DND-41 (cell line): ENCODE measurements around the gene SERTAD4.

Experiments used
- ATAC-seq: fragments of 200-7000 bp; cut with Tn5 transposase; 3 replicates; pipeline ENCODE4 v1.9.1; 2021; ENCODE audit warnings: low read depth; ENCODE audit not compliant: insufficient read depth
- DNase-seq: peaks from one replicate; pipeline ENCODE4 v3.0.0-alpha.2; 2020
- H2AFZ ChIP-seq: 2 replicates; pipeline ENCODE4 v1.6.0; 2012; ENCODE audit warnings: low read depth, low read length
- H3K27ac ChIP-seq: 2 replicates; pipeline ENCODE4 v1.5.1; 2012; ENCODE audit warnings: low read length, inconsistent platforms
- H3K27me3 ChIP-seq: fragments of 200-600 bp; sonication (generic); 2 replicates; pipeline ENCODE4 v1.6.0; 2012; ENCODE audit warnings: low read length, mild to moderate bottlenecking, inconsistent platforms; ENCODE audit not compliant: insufficient read depth, poor library complexity
- H3K36me3 ChIP-seq: 2 replicates; pipeline ENCODE4 v1.5.1; 2012; ENCODE audit warnings: low read length, inconsistent platforms; ENCODE audit not compliant: insufficient read depth
- H3K4me1 ChIP-seq: 2 replicates; pipeline ENCODE4 v1.5.1; 2012; ENCODE audit warnings: mild to moderate bottlenecking, low read length; ENCODE audit not compliant: insufficient read depth
- H3K4me2 ChIP-seq: 2 replicates; pipeline ENCODE4 v1.6.0; 2012; ENCODE audit warnings: mild to moderate bottlenecking, moderate library complexity, low read length, inconsistent platforms; ENCODE audit not compliant: insufficient read depth
- H3K4me3 ChIP-seq, 2 experiments: fragments of 200-600 bp in 1 of 2; shearing (Covaris generic) in 1 of 2; 2 replicates each; pipeline ENCODE4 v1.5.1; 2012 to 2016; ENCODE audit warnings: inconsistent platforms in 2 of 2, low read length in 2 of 2, mild to moderate bottlenecking in 2 of 2, low read depth in 1 of 2, moderate library complexity in 1 of 2
- H3K79me2 ChIP-seq: 2 replicates; pipeline ENCODE4 v1.6.0; 2012; ENCODE audit warnings: low read length, inconsistent platforms; ENCODE audit not compliant: insufficient read depth
- H3K9ac ChIP-seq: 2 replicates; pipeline ENCODE4 v1.6.0; 2012; ENCODE audit warnings: low read depth, mild to moderate bottlenecking, inconsistent platforms, low read length, moderate library complexity
- H3K9me3 ChIP-seq: 2 replicates; pipeline ENCODE4 v1.5.1; 2012; ENCODE audit warnings: low read length, moderate library complexity, mild to moderate bottlenecking, inconsistent platforms; ENCODE audit not compliant: insufficient read depth, severe bottlenecking
- H4K20me1 ChIP-seq: 2 replicates; pipeline ENCODE4 v1.6.0; 2012; ENCODE audit warnings: low read length; ENCODE audit not compliant: insufficient read depth
- EZH2 ChIP-seq: IDR thresholded peaks from 3 replicates; pipeline ENCODE4 v1.6.1; 2012; ENCODE audit warnings: borderline replicate concordance, low read depth, mild to moderate bottlenecking, moderate library complexity, low read length, inconsistent platforms; ENCODE audit not compliant: severe bottlenecking
- TF ChIP-seq, protein P1 (sequence below): IDR thresholded peaks from 2 replicates; pipeline ENCODE4 v1.5.1; 2012; ENCODE audit warnings: borderline replicate concordance, low read length, moderate library complexity, mild to moderate bottlenecking; ENCODE audit not compliant: poor library complexity, severe bottlenecking; ENCODE audit errors: extremely low read depth

SERTAD4 gene

DNA sequence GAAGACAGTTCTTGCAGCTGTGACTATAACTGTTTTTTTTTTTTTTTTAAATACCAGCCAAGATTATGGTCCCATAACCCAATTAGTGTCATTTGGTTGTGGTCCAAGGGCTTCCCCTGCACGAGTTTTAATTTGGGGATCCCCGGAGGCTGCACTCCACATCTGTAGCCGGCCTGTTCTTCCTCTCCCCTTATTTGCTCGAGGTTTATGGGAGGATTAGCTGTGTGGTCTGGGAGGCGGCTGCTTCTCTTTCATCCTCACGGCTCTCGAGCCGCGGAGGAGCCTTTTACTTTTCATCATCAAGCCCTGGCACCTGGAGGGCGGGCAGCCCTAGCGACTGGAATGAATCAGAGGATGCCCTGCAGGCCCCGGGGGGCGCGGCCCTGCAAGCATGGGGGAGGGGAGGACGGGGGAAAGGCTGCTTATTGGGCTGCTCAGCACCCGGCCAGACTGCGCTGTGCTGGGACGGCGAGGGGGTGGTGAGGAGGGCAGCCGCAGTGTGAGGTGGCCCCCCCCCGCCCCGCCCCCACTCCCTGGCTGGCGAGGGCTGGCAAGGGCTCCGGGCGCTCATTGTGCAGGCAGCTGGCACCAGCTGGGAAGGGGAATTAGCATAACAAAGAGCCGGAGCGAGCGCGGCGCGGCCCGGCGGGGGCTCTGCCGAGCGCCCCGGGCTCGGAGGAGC lies 18.5 kb downstream of the SERTAD4 start:
- TF ChIP-seq EZH2, result no peak
- TF ChIP-seq, protein P1, sequence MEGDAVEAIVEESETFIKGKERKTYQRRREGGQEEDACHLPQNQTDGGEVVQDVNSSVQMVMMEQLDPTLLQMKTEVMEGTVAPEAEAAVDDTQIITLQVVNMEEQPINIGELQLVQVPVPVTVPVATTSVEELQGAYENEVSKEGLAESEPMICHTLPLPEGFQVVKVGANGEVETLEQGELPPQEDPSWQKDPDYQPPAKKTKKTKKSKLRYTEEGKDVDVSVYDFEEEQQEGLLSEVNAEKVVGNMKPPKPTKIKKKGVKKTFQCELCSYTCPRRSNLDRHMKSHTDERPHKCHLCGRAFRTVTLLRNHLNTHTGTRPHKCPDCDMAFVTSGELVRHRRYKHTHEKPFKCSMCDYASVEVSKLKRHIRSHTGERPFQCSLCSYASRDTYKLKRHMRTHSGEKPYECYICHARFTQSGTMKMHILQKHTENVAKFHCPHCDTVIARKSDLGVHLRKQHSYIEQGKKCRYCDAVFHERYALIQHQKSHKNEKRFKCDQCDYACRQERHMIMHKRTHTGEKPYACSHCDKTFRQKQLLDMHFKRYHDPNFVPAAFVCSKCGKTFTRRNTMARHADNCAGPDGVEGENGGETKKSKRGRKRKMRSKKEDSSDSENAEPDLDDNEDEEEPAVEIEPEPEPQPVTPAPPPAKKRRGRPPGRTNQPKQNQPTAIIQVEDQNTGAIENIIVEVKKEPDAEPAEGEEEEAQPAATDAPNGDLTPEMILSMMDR, result no peak
- Histone ChIP-seq H3K9ac (no peak overlapping the region), H3K79me2 (no peaks in the 10 kb centered on the region), H3K9me3 (no peaks in the 10 kb centered on the region), H3K4me3 (no peak overlapping the region), H3K27me3 (peaks cover 44% of the 10 kb centered on the region), H3K27ac (no peak overlapping the region), H3K36me3 (no peaks in the 10 kb centered on the region), H3K4me1 (no peaks in the 10 kb centered on the region), H3K4me2 (no peak overlapping the region), H2AFZ (no peak overlapping the region), H4K20me1 (no peaks in the 10 kb centered on the region)
- DNase-seq (peak; percentile 49), ATAC-seq (peak; percentile 60)

DNA sequence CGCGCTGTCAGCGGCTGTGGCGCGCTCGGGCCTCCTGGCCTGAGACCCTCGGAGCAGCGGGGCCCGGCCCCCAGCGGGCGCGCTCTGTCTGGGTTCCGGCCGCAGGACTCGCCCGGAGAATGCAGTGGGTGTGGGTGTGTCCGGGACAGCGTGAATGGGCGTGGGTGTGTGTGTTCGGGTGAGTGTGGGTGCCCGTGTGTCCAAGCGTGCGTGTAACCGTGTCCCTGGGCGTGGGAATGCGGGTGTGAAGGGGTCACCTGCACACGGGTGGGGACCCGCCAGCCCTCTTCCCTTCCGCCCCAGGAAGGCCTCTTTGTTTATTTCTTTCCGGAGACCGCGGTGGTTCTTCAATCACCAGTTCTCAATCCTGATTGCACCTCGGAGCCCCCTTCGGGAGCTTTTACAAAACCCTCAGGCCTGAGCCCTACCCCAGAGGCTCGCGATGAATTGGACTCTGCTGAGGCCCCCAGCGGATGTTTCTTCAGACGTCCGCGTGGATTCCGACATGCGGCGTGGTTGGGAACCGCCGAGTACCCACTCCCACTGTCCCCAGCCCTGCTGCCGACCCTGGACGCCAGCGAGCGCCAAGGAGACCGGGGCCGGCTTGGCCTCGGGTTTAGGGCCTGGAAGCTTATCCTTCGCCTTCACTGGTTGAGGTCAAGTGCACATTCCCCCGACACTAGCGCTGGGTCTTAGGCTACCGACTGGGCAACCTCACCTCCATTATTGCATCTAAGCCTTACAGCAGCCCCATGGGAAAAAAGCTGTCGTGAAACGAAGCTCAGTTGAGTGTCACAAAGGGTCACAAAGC lies 19.3 kb downstream of the SERTAD4 start:
- H3K4me2 ChIP-seq, result no peak overlapping the region
- no peak overlapping the region for H3K9ac ChIP-seq
- no peak for DNase-seq

DNA sequence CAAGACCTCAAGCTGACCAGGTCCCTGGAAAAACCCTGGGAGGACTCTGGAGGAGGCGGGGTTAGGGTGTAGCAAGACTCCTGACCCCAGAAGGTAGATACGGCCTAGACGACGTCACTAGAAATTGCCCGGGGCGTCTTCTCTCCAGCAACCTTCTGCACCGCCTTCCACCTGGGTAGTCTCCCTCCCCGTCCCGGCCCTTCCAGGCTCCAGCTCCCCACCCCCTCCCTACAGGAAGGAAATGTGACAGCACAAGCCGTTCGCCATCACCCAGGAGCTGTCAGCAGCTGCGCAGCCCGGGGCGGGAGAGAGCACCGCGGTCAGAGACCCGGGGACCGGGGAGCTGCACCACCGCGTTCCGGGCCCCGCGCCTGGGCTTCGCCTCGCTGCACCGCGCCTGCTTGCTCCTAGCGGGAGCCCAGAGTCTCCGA lies 20.0 kb downstream of the SERTAD4 start:
- Histone ChIP-seq H3K4me1 (no peaks in the 10 kb centered on the region), H3K36me3 (no peaks in the 10 kb centered on the region), H3K9ac (no peak overlapping the region), H3K79me2 (no peaks in the 10 kb centered on the region), H2AFZ (no peak overlapping the region), H3K4me2 (no peak overlapping the region), H3K27ac (no peak overlapping the region), H4K20me1 (no peaks in the 10 kb centered on the region), H3K27me3 (peaks cover 41% of the 10 kb centered on the region), H3K4me3 (no peak overlapping the region), H3K9me3 (no peaks in the 10 kb centered on the region)
- ATAC-seq (peak; percentile 35; the same call in 1 of the 3 replicates), DNase-seq (no peak)
- TF ChIP-seq EZH2, result no peak
- TF ChIP-seq, protein P1, result no peak

More for the DNA sequence above, 19.3 kb downstream of the SERTAD4 start:
- H4K20me1 ChIP-seq, result no peaks in the 10 kb centered on the region
- no peaks in the 10 kb centered on the region for H3K79me2 ChIP-seq
- H3K4me3 ChIP-seq, result no peak overlapping the region
- H3K27me3 ChIP-seq, result peaks cover 41% of the 10 kb centered on the region
- ATAC-seq, result no peak
- no peaks in the 10 kb centered on the region for H3K36me3 ChIP-seq
- H2AFZ ChIP-seq, result no peak overlapping the region
- no peaks in the 10 kb centered on the region for H3K4me1 ChIP-seq
- H3K9me3 ChIP-seq, result no peaks in the 10 kb centered on the region
- TF ChIP-seq, protein P1, result no peak
- peak; percentile 53 for TF ChIP-seq EZH2
- H3K27ac ChIP-seq, result no peak overlapping the region
